ENCODE data around the gene TMEM217. TPM values are rescaled to one million over a fixed set of nuclear protein-coding genes. Genes with fewer than 3 reads are reported as not detected.

Gene TMEM217
- total RNA-seq, 5 donors from 2014 or later (not counting 1 experiment from before 2014, with no cell fraction given) = 0.22 to 1.3 (median 0.49) TPM

GRCh38 chr6:37207903-37208456, 50.0 kb downstream of the TMEM217 start:
- H3K9me3 ChIP-seq = no peaks in the 10 kb centered on the region
- Mint-ChIP-seq H3K27ac (peak overlapping the region; percentile 91 to 92), H3K9me3 (no peaks in the 10 kb centered on the region), H3K36me3 (no peaks in the 10 kb centered on the region), H3K27me3 (no peaks in the 10 kb centered on the region), H3K4me1 (peaks cover 59 to 65% (median 64%) of the 10 kb centered on the region in 3 donors), H3K4me3 (peak overlapping the region in 2 of 3 donors; percentile 6 to 60)
- no peaks in the 10 kb centered on the region for H3K27me3 ChIP-seq (replicated peaks in 1 of 2; ENCODE audit: control insufficient read depth in 2 of 2, extremely low read depth in 1 of 2, insufficient read depth in 2 of 2, low read length in 1 of 2)
- ChIA-PET POLR2A (interaction anchor here in 1 of 2 donors (0.6 kb wide), 1 partner anchor 33 kb away, joined by 4 read pairs; no protein-coding TSS in a partner anchor), CTCF (interaction anchor here (1.0 to 4.2 kb wide), 8 partner anchors 32 to 191 kb away, joined by 6 to 103 read pairs (median 27); no protein-coding TSS in a partner anchor)
- H3K36me3 ChIP-seq (ENCODE audit: control insufficient read depth in 2 of 2, extremely low read depth in 1 of 2, insufficient read depth in 1 of 2, low read length in 1 of 2) = no peaks in the 10 kb centered on the region
- WGBS (ENCODE audit: insufficient coverage) = 56% methylated on average over 7 of the region's 7 CpGs
- DNase-seq (peak; percentile 72 to 91 (median 85)), ATAC-seq (replicated peaks in 1 of 4) (peak; percentile 61 to 81 (median 74))
- peaks cover 20 to 54% of the 10 kb centered on the region in 2 experiments for H3K4me1 ChIP-seq (ENCODE audit: control insufficient read depth in 1 of 2, extremely low read depth in 1 of 2, insufficient read depth in 2 of 2, low read length in 2 of 2)
- peak overlapping the region; percentile 32 for H3K27ac ChIP-seq (ENCODE audit: low read length)
- H3K4me3 ChIP-seq (ENCODE audit: control insufficient read depth in 1 of 2, extremely low read depth in 1 of 2, low read length in 1 of 2) = no peak overlapping the region

GRCh38 chr6:37206622-37207021, 51.3 kb downstream of the TMEM217 start:
- ChIA-PET CTCF (interaction anchor here in 1 of 2 donors (1.7 kb wide), 1 partner anchor 156 kb away, joined by 3 read pairs; no protein-coding TSS in a partner anchor), POLR2A (no interaction called here)
- H3K36me3 Mint-ChIP-seq = no peaks in the 10 kb centered on the region
- DNase-seq (no peak), ATAC-seq (replicated peaks in 1 of 4) (no peak)
- H3K4me1 ChIP-seq (ENCODE audit: control insufficient read depth in 1 of 2, extremely low read depth in 1 of 2, insufficient read depth in 2 of 2, low read length in 2 of 2) = peaks cover 26 to 66% of the 10 kb centered on the region in 2 experiments
- H3K27me3 Mint-ChIP-seq = no peaks in the 10 kb centered on the region
- H3K4me3 Mint-ChIP-seq = peak overlapping the region in 1 of 3 donors; percentile 10
- no peak overlapping the region for H3K27ac ChIP-seq (ENCODE audit: low read length)
- H3K27me3 ChIP-seq (replicated peaks in 1 of 2; ENCODE audit: control insufficient read depth in 2 of 2, extremely low read depth in 1 of 2, insufficient read depth in 2 of 2, low read length in 1 of 2) = no peaks in the 10 kb centered on the region
- 100% methylated on average over 6 of the region's 9 CpGs for WGBS (ENCODE audit: insufficient coverage)
- peaks cover 73 to 78% (median 77%) of the 10 kb centered on the region in 3 donors for H3K4me1 Mint-ChIP-seq
- no peaks in the 10 kb centered on the region for H3K36me3 ChIP-seq (ENCODE audit: control insufficient read depth in 2 of 2, extremely low read depth in 1 of 2, insufficient read depth in 1 of 2, low read length in 1 of 2)
- no peaks in the 10 kb centered on the region for H3K9me3 ChIP-seq
- no peak overlapping the region for H3K4me3 ChIP-seq (ENCODE audit: control insufficient read depth in 1 of 2, extremely low read depth in 1 of 2, low read length in 1 of 2)
- H3K9me3 Mint-ChIP-seq = no peaks in the 10 kb centered on the region
- H3K27ac Mint-ChIP-seq = peak overlapping the region in 1 of 2 donors; percentile 92

- ChIA-PET CTCF (interaction anchor here (0.5 to 1.7 kb wide), 4 partner anchors 16 to 187 kb away, joined by 3 to 6 read pairs (median 3); no protein-coding TSS in a partner anchor), POLR2A (no interaction called here)
- DNase-seq (no peak), ATAC-seq (replicated peaks in 1 of 4) (no peak)
- Mint-ChIP-seq H3K4me3 (peak overlapping the region in 1 of 3 donors; percentile 20), H3K9me3 (no peaks in the 10 kb centered on the region), H3K36me3 (no peaks in the 10 kb centered on the region), H3K27me3 (no peaks in the 10 kb centered on the region), H3K4me1 (peaks cover 75 to 81% (median 77%) of the 10 kb centered on the region in 3 donors), H3K27ac (peak overlapping the region; percentile 67 to 73)
- Histone ChIP-seq H3K9me3 (no peaks in the 10 kb centered on the region), H3K4me1 (ENCODE audit: control insufficient read depth in 1 of 2, extremely low read depth in 1 of 2, insufficient read depth in 2 of 2, low read length in 2 of 2) (peaks cover 26 to 69% of the 10 kb centered on the region in 2 experiments), H3K4me3 (ENCODE audit: control insufficient read depth in 1 of 2, extremely low read depth in 1 of 2, low read length in 1 of 2) (no peak overlapping the region), H3K36me3 (ENCODE audit: control insufficient read depth in 2 of 2, extremely low read depth in 1 of 2, insufficient read depth in 1 of 2, low read length in 1 of 2) (no peaks in the 10 kb centered on the region), H3K27ac (ENCODE audit: low read length) (no peak overlapping the region), H3K27me3 (replicated peaks in 1 of 2; ENCODE audit: control insufficient read depth in 2 of 2, extremely low read depth in 1 of 2, insufficient read depth in 2 of 2, low read length in 1 of 2) (no peaks in the 10 kb centered on the region)
- 83% methylated on average over 1 of the region's 4 CpGs for WGBS (ENCODE audit: insufficient coverage)
These were observed 52.0 kb downstream of the TMEM217 start for GRCh38 chr6:37205997-37206340.

- POLR2A ChIA-PET = interaction anchor here in 1 of 2 donors (0.7 kb wide), 1 partner anchor 323 kb away, joined by 4 read pairs; no protein-coding TSS in a partner anchor
- H3K36me3 ChIP-seq (ENCODE audit: control insufficient read depth in 2 of 2, extremely low read depth in 1 of 2, insufficient read depth in 1 of 2, low read length in 1 of 2) = no peaks in the 10 kb centered on the region
- Mint-ChIP-seq H3K4me1 (peaks cover 71 to 82% (median 73%) of the 10 kb centered on the region in 3 donors), H3K9me3 (no peaks in the 10 kb centered on the region), H3K27me3 (no peaks in the 10 kb centered on the region), H3K36me3 (no peaks in the 10 kb centered on the region), H3K27ac (peak overlapping the region; percentile 67 to 73), H3K4me3 (peak overlapping the region in 1 of 3 donors; percentile 20)
- H3K4me3 ChIP-seq (ENCODE audit: control insufficient read depth in 1 of 2, extremely low read depth in 1 of 2, low read length in 1 of 2) = no peak overlapping the region
- H3K27me3 ChIP-seq (replicated peaks in 1 of 2; ENCODE audit: control insufficient read depth in 2 of 2, extremely low read depth in 1 of 2, insufficient read depth in 2 of 2, low read length in 1 of 2) = no peaks in the 10 kb centered on the region
- H3K9me3 ChIP-seq = no peaks in the 10 kb centered on the region
- H3K27ac ChIP-seq (ENCODE audit: low read length) = no peak overlapping the region
- H3K4me1 ChIP-seq (ENCODE audit: control insufficient read depth in 1 of 2, extremely low read depth in 1 of 2, insufficient read depth in 2 of 2, low read length in 2 of 2) = peaks cover 26 to 68% of the 10 kb centered on the region in 2 experiments
- DNase-seq = no peak
- ATAC-seq (replicated peaks in 1 of 4) = no peak
- CTCF ChIA-PET = interaction anchor here (0.5 to 1.7 kb wide), 5 partner anchors 16 to 186 kb away, joined by 3 to 6 read pairs (median 3); no protein-coding TSS in a partner anchor
- 63% methylated on average over 8 of the region's 13 CpGs for WGBS (ENCODE audit: insufficient coverage)
These were observed 52.6 kb downstream of the TMEM217 start for GRCh38 chr6:37205175-37205996.

- Histone ChIP-seq H3K4me1 (ENCODE audit: control insufficient read depth in 1 of 2, extremely low read depth in 1 of 2, insufficient read depth in 2 of 2, low read length in 2 of 2) (peaks cover 19 to 56% of the 10 kb centered on the region in 2 experiments), H3K36me3 (ENCODE audit: control insufficient read depth in 2 of 2, extremely low read depth in 1 of 2, insufficient read depth in 1 of 2, low read length in 1 of 2) (no peaks in the 10 kb centered on the region), H3K9me3 (no peaks in the 10 kb centered on the region), H3K27ac (ENCODE audit: low read length) (no peak overlapping the region), H3K4me3 (ENCODE audit: control insufficient read depth in 1 of 2, extremely low read depth in 1 of 2, low read length in 1 of 2) (no peak overlapping the region), H3K27me3 (replicated peaks in 1 of 2; ENCODE audit: control insufficient read depth in 2 of 2, extremely low read depth in 1 of 2, insufficient read depth in 2 of 2, low read length in 1 of 2) (no peaks in the 10 kb centered on the region)
- WGBS (ENCODE audit: insufficient coverage) = 95% methylated on average over 3 of the region's 7 CpGs
- Mint-ChIP-seq H3K4me1 (peaks cover 59 to 72% (median 61%) of the 10 kb centered on the region in 3 donors), H3K4me3 (no peak overlapping the region), H3K9me3 (no peaks in the 10 kb centered on the region), H3K27ac (peak overlapping the region; percentile 33 to 46), H3K36me3 (no peaks in the 10 kb centered on the region), H3K27me3 (no peaks in the 10 kb centered on the region)
- CTCF ChIA-PET = interaction anchor here (0.6 to 1.9 kb wide), 4 partner anchors 11 to 1042 kb away, joined by 3 to 4 read pairs (median 3); no protein-coding TSS in a partner anchor
- DNase-seq (no peak), ATAC-seq (replicated peaks in 1 of 4) (no peak)
- POLR2A ChIA-PET = no interaction called here
These were observed 53.8 kb downstream of the TMEM217 start for GRCh38 chr6:37204014-37204751.

All from T-cell (primary cell).